ENCODE data around the gene COL18A1. TPM values are rescaled to one million over a fixed set of nuclear protein-coding genes. Genes with fewer than 3 reads are reported as not detected.
"Not testable (repeated sequence)": the region's sequence is repeated elsewhere in the genome, so short reads cannot be mapped to it uniquely, and the experiment has no call there.

The COL18A1 gene
- total RNA-seq, 1 donor from 2014 or later, result 44.2 TPM

DNA sequence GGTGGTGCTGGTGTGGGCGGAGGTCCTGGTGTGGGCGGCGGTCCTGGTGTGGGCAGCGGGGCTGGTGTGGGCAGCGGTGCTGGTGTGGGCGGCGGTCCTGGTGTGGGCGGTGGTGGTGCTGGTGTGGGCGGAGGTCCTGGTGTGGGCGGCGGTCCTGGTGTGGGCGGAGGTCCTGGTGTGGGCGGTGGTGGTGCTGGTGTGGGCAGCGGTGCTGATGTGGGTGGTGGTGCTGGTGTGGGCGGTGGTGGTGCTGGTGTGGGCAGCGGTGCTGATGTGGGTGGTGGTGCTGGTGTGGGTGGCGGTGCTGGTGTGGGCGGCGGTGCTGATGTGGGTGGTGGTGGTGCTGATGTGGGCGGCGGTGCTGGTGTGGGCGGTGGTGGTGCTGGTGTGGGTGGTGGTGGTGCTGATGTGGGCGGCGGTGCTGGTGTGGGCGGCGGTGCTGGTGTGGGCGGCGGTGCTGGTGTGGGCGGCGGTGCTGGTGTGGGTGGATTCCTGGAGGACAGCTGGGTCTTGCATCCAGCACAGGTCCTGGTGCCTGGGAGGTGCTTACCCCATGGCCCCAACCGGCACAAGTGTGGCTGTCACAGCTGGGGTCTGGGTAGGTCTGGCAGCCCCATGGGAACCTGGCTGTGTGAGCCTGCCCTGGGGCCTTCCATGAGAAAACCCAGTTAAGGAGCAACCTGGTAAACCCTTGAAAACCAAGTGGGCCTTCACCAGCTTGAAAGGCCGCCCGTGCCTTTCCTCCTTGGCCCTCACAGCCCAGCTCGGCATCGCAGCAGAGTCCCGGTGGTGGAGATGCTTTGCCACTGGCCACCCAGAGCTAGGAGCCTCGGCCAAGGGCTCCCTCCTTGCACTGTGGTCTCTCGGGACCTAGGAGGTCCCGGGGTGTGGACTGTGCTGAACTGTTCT lies 38.0 kb downstream of the COL18A1 start:
- ATAC-seq (ENCODE audit: poor library complexity); intact Hi-C loops (cut with DNase I): not testable (repeated sequence)
- peak; percentile 29 for DNase-seq

DNA sequence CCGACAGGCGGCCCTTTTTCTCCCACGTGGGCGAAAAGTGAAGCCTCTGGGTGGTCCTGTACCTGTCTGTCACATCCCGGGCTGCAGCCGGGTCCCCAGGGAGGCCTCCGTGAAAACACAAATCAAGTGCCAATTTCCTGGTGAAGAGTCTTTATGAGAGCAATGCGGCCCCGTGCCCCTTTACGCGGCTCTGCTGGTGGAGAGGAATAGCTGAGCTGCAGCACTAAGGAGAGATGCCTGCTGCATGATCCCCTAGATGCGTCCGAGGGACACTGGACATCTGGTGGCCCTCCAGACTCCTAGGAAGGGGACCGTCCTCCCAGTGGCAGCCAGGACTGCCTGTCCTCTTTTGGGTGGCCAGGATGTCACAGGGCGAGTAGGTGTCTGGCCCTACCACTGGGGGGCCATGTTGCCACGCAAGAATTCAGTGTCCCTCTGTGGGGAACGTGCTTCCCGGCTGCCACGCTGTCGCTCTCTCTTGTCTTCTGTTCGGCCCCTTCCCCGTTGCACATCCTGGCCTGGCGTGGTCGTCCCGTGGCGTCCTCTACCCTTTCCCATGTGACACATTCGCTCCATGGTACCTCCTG lies 38.7 kb downstream of the COL18A1 start:
- intact Hi-C loops (cut with DNase I), result no loop called here
- DNase-seq, result peak; percentile 30
- no peak for ATAC-seq (ENCODE audit: poor library complexity)

DNA sequence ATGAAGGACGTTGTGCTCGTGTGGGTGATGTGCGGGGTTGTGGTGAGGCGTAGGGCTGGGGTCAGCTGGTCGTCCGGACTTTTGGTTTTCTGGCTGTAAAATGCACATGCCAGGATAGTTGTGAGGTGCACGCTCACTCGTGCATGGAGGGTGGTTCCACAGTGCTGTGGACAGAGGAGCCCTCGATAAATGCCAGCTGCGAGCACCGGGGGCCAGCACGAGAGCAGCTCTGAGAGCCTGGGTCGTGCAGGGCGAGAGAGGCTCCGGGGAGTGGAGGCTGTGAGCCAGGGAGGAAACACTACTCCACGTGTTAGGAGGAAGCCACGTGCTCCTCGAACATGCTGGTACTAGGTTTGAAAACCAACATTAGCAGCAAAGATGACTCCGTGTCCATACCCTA lies 39.4 kb downstream of the COL18A1 start:
- intact Hi-C loops (cut with DNase I), result no loop called here
- ATAC-seq (ENCODE audit: poor library complexity) (no peak), DNase-seq (peak; percentile 27)

DNA sequence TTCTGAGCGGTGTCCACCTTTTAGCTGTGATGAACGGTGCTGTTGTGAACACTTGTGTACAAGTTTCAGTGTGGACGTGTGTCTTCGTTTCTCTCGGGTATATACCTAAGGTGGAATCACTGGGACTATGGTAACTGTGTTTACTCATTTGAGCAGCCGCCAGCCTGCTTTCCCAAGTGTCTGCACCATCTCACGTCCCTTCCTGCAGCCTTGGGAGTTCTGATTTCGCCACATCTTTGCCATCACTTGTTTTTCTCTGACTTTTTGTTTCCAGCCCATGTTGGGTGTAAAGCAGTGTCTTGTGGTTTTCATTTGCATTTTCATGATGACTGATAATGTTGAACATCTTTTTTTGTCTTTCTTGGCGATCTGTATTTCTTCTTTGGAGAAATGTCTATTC lies 40.4 kb downstream of the COL18A1 start:
- DNase-seq (peak; percentile 20), ATAC-seq (ENCODE audit: poor library complexity) (no peak)
- intact Hi-C loops (cut with DNase I), result no loop called here

DNA sequence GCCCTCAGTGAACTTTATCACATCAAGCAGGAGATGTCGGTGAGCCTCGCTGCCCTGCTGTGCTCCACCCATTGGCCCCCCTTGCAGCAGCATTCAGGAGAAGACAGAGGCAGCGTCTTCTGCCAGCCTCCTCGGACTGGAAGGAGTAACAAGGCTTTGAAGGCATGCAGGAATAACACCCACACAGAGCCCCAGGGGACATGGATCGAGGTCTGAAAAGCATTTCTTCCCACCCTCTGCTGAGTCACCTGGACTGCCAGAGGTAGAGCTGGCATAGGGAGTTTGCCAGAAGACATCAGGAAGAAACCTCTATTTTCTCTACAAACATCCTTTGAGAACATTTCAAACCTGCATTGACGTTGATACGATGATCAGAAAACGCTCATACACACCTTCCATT lies 42.9 kb downstream of the COL18A1 start:
- no peak for ATAC-seq (ENCODE audit: poor library complexity)
- intact Hi-C loops (cut with DNase I), result no loop called here
- peak; percentile 17 for DNase-seq

DNA sequence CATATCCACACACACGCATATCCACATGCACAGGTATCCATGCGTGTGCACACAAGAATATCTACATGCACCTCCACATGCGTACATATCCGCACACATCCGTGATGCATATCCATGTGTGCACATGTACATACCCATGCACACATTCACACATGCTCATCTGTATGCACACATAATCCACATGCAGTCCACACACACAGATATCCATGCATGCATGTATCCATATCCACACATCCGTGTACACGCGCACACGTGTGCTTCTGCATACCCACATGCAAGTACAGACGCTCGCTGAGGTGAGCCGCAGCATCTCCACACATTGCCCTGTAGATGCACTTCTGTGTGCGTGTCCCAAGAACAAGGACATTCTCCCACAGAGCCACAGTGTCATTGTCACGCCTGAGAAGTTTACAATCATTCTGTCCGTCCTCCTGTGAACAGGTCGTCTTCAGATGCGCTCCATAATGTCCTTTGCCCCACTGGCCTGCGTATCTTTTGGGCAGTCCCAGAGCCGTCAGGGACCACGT lies 43.4 kb downstream of the COL18A1 start:
- intact Hi-C loops (cut with DNase I), result no loop called here
- ATAC-seq (ENCODE audit: poor library complexity) (no peak), DNase-seq (no peak)

DNA sequence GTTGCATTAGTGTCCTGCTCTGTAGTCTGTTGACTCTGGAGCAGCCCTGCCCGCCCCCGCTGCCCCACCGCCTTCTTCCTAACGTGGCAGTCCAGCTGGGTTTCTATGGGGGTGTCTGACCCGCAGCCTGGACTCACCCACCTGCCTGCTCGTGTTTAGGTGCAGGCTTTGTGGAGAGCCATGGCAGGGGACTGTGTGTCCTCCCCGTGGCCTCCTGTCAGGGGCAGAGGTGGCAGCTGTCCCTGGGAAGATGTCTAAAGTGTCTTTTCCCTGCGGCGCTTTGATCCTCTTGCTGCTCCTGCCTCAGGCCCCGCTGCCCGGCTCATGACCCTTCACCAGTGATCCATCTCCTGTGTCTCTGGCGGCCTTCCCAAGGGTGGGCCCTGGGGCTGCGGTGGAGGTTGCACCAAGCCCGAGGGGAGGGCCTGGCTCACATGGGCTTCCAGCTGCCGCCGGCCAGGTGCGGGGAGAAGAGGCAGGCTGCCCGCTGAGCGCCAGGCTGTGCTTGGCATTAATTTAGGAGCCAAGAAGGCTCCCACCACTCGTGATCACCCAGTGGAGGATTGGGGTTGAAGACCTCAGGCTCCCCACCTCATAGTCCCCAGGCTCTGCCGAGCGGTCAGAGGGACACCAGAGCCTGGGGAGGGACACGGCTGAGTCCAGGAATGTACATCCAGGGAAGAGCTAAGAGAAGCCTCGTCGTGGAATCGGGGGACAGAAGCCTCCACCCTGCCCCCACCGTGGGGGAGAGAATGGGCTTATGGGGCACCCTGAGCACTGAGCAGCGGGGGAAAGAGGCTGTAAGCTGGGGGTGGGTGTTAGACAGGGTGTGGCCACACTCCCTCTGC lies 44.1 kb downstream of the COL18A1 start:
- DNase-seq (peak; percentile 39), ATAC-seq (ENCODE audit: poor library complexity) (no peak)
- intact Hi-C loops (cut with DNase I), result no loop called here

DNA sequence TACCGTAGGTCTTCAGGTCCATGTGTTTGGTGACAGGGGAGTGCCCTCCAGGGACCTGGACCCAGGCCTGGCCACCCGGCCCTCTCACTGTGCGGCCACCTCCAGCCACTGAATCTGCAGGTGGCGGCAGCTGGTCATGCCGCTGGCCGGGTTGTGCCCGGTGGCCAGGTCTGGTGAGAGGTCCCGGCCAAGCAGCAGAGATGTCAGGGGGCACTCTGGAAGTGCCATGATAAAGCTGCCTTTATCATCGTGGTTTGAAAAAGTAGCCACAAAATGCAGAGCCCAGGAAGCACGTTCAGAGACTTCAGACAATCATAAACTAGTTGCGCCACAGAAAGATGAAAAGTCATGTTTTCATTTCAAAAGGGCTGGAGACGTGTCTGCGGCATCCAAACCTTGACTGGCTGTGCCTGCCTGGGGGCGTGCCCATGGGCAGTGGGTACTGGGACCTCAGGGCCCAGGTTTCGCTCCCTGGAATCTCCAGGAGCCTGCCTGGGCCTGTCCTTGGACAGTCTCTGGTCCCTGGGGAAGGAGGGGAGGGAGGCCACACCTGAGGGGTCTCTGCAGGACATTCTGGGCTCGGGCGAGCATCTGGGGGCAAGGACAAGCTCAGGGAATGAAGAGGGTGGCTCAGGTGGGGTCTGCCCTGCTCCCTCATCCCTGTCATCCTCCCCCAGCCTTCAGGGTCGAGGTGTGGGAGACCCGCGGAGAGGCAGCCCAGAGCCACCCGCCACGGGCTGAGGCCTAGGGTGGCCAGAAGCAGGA lies 44.9 kb downstream of the COL18A1 start:
- DNase-seq, result peak; percentile 18
- no peak for ATAC-seq (ENCODE audit: poor library complexity)
- intact Hi-C loops (cut with DNase I), result no loop called here

DNA sequence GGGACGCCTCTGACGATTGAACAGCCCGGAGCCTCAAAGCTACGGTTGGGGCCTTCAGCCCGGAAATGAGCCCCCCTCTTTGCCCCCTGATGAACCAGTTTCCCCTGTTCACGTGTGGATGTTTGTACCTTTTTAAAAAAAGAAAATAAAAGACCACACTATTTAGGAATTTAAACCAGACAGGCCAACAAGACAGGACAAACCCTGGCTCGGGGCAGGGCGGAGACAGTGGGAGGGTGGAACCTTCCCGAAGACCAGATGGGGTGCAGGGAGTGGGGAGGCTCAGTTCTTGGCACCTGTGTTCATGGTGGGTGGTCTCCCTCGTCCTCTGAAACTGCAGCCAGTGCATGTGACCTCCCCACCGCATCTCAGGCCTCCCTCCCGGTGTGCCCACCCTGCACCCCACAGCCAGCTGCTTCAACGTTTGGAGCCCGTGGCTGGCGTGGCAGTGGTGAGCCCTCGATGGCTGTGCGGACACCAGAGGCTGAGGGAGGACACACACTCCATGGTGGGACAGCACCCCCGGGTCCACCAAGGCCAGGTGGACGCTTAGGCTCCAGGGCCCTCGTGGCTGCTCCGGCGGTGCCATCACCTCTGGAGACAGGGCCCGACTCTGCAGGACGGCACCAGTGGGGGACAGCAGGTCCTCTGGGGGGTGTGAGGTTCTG lies 45.6 kb downstream of the COL18A1 start:
- ATAC-seq (ENCODE audit: poor library complexity) (no peak), DNase-seq (peak; percentile 33)
- intact Hi-C loops (cut with DNase I), result no loop called here

DNA sequence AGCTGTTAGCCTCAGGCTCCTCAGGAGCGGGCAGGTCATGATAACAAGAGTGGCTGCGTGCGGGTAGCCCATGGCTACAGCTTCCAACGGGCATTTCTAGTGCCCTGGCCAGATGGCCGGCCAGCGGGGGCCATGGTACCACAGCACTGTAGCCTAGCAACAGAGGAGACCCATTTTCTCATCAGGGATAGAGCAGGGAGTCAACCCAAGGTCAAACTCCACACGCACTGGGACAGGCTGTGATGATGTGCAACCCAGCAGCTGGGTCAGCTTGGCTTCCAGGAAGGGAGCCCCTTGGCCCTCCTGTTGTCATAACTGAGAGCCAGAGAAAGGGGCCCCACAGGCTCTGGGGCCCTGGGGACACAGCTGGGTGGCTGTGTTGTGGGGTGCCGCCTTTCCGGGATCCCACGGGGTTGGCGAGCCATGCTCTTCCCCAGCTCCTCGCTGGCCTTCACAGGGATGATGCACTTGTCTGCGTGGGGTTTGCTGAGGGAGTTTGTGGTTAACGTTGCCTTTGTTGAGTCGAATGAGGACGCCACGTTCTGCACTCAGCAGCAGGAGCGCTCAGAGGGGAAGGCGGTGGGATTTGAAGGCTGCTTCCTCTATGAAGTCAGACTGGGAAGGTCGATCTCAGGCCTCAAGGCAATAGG lies 46.3 kb downstream of the COL18A1 start:
- no peak for ATAC-seq (ENCODE audit: poor library complexity)
- peak; percentile 21 for DNase-seq
- intact Hi-C loops (cut with DNase I), result no loop called here

DNA sequence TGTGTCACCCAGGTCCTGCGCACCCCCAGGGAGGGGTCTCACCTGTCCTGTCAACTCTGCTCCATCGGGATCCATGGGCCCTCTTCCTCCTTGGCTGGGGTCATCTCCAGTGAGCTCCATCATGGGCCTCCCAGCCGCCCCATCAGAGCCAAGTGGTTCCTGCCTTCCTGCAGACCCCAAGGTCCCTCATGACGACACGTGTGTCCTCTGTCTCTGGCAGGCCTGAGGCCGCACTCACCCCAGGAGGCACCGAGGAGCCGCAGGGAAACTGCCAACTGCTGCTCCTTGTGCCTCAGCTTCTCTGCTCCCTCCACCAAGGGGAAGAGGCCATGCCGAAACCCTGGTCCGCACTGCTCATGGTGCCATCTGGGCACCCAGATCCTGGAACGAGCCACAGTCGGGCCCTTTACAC lies 46.8 kb downstream of the COL18A1 start:
- DNase-seq (peak; percentile 34), ATAC-seq (ENCODE audit: poor library complexity) (no peak)
- intact Hi-C loops (cut with DNase I), result no loop called here

DNA sequence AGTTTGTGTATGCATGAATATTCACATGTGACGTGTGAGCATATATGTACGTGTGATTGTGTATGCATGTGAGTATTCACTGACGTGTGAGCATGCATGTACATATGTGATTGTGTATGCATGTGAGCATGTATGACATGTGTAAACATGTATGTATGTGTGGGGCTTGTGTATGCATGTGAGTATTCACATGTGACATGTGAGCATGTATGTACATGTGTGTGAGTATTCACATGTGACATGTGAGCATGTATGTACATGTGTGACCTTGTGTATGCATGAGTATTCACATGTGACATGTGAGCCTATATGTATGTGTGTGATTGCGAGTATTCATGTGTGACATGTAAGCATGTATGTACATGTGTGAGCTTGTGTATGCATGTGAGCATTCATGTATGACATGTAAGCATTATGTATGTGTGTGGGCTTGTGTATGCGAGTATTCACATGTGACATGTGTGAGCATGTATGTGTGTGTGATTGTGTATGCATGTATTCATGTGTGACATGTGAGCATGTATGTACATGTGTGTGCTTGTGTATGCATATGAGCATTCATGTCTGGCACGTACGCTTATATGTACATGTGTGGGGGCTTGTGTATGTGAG lies 47.8 kb downstream of the COL18A1 start:
- ATAC-seq (ENCODE audit: poor library complexity) (no peak), DNase-seq (no peak)

DNA sequence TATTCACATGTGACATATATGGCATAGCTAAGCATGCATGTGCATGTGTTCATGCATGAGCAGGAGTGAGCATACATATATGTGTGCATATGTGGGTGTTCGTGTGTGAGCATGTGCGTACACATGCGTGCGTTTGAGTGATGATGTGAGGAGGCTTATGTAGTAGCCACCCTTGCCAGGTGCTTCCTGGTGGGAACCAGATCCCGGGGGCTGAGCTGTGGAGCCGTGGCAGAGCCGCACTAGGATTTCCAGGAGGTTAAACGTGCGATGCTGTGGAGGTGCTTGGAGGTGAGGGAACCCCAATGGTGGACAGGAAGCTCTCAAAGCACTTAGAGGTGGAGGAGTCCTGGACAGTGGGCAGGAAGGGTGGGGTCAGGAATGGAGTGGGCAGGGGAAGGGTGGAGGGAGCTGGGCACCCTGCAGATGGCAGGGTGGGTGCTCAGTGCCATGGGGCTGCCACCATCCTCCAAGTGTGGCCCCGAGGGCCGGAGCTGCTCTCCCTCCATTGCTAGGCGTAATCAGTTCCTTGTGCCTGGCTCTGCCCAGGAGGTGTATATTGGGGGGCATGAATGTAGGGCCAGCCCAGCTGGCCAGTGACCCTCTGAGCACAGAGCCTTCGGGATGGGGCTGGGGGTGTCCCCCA lies 48.5 kb downstream of the COL18A1 start:
- ATAC-seq (ENCODE audit: poor library complexity) (no peak), DNase-seq (peak; percentile 36)
- intact Hi-C loops (cut with DNase I), result no loop called here

More for the DNA sequence above, 47.8 kb downstream of the COL18A1 start:
- intact Hi-C loops (cut with DNase I), result no loop called here

DNA sequence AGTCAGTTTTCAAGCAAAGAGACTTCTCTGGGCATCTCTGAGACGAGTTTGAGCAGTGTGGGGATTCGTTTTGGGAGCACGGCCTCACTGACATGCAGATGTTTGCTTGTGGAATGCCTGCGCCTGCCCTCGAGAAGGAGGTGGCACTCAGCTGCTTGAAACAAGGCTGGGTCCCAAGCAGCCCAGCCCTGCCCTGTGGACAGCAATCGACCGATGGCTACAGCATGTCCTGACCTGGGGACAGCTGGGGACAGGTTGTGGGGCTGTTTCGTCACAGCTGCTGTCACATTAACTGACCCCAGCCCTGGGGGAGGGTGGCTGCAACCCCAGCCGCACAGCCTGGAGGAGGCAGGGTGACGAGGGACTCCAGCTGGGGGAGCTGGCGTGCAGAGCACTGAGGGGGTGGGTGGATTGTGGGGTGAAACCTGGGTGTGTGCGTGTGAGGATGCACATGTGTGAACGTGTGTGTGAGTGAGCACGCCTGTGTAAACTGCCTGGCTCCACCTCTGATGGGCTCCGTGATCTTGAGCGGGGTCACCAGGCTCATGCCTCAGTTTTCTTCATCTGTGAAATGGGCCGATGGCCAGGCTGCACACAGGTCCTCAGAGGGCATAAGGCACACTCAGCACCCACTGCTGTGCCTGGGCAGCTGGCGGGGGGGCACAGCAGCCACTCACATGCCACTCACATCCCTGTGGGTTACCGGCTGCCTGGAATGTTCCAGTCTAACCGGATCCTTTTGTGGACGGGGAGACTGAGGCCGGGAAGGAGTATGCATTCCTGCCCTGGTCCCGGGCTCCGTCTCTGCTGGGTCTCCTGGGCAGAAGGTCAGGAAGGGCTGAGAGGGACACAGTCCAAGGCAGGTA lies 49.3 kb downstream of the COL18A1 start:
- DNase-seq (peak; percentile 40), ATAC-seq (ENCODE audit: poor library complexity) (peak; percentile 14)
- intact Hi-C loops (cut with DNase I), result no loop called here

DNA sequence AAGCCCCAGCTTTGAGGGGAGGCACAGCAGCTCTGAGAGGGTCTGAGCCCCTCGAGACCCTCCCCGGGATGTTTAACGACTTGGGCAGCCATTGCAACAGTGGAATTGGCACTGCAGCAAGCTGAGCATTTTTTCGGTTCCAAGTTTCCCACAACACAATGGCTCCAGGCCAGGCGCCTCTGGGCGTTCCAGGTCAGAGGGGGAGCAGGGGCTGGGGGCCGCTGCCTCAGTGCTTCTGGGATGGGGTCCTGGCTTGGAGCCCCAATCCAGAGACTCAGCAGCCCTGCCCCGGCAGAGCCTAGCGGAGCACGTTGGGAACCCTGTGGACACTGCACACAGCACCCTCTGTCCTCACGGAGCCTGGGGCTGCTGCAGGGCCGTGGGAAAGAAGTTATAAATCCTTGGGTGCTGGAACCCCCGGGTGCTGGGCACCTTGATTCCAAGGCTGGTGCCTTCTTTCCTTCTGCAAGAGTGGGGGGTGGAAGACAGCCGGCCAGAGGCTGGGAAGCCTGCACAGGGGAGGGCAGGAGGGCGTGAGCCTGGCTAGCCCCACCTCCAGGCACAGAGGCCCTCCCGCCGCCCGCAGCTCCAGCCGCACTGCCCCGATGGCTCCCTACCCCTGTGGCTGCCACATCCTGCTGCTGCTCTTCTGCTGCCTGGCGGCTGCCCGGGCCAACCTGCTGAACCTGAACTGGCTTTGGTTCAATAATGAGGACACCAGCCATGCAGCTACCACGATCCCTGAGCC lies 50.1 kb downstream of the COL18A1 start:
- peak; percentile 86 for ATAC-seq (ENCODE audit: poor library complexity)
- DNase-seq, result peak; percentile 73
- intact Hi-C loops (cut with DNase I), result no loop called here
